GOT3 (cell line): ENCODE measurements around the gene SMIM14.
"Not testable (repeated sequence)": the region's sequence is repeated elsewhere in the genome, so short reads cannot be mapped to it uniquely, and the experiment has no call there.

Source experiments
- DNase-seq: peaks from one replicate; lab custom pipeline; 2025; ENCODE audit warnings: mixed read lengths; lab: John Stamatoyannopoulos, UW

Gene SMIM14

DNA sequence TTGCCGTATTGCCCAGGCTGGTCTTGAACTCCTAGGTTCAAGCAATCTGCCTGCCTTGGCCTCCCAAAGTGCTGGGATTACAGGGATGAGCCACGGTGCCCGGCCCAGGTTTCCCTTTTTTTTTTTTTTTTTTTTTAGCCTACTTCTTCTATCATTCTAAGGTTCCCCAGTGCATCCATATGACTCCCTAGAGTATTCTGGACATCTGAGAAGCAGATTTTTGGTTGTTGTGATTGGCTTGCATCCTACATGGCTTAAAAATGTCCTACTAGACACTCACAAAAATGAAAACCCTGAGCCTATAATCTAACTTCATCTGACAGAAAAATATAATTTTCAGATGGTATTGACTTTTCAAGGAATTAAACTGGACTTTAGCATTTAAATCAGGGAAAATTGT lies 41.7 kb downstream of the SMIM14 start:
- DNase-seq = no peak

DNA sequence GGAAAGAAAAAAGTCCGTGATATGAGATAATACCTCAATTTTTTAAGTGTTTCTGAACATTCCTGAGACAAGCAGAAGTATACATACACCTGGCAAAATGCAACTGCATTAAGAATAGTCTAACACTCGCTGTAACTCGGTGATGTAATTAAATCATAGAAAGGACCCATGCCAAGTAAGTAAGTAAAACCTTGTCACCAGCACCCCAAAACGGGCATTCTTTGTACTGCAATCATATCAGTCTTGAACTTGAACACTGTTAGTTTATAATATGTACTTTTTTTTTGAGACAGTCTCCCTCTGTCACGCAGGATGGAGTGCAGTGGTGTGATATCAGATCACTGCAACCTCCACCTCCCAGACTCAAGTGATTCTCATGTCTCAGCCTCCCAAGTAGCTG lies 47.4 kb downstream of the SMIM14 start:
- no peak for DNase-seq

DNA sequence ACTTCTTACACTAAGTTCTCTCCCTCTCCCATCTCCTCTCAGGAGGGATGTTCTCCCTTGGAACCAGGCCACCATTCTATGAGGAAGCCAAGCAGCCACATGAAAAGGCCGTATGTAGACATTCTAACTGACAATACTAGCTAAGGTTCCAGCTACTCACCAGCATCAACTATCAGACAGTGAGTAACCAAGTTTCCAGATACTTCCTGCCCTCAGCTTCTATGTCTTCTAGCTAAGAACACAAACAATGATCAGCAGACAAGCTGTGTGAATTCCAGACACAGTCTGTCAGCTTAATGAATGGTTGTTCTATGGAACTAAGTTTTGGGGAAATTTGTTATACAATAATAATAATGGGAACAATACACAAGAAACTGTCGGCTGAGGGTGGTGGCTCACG lies 50.8 kb downstream of the SMIM14 start:
- no peak for DNase-seq

DNA sequence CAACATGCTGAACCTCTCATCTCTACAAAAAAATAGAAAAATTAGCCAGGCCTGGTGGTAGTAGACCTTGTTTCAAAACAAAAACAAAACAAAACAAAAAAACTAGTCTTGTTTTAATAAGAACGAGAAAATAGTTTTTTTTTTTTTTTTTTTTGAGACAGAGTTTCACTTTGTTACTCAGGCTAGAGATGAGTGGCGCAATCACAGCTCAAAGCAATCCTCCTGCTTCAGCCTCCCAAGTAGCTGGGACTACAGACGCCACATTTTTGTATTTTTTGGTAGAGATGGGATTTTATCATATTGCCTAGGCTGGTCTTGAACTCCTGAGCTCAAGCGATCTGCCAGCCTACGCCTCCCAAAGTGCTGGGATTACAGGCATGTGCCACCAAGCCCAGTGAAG lies 63.7 kb downstream of the SMIM14 start:
- DNase-seq = no peak

- no peak for DNase-seq
Measured at GRCh38 chr4:39571504-39571903, 67.2 kb downstream of the SMIM14 start.

GRCh38 chr4:39571054-39571453 lies 67.6 kb downstream of the SMIM14 start:
- no peak for DNase-seq

DNA sequence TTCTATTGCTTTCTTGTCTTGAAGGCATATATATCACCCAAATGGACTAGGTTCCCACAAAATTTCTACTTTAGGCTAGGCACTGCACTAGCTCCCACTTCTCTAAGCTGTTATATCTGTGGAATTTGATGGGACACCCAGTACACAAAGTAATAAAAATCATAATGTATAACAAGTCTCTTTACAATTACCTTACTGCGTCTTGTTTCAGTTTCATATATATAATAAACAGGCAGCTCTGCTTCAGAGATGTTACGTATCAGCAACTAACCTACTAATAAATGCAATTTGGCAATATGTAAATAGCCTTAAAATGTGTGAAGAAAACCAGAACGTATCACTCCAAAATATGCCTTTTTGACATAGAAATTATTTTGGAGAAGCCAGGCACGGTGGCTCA lies 69.5 kb downstream of the SMIM14 start:
- DNase-seq = no peak

- DNase-seq = no peak
Measured at GRCh38 chr4:39568805-39569204, 69.9 kb downstream of the SMIM14 start.

DNA sequence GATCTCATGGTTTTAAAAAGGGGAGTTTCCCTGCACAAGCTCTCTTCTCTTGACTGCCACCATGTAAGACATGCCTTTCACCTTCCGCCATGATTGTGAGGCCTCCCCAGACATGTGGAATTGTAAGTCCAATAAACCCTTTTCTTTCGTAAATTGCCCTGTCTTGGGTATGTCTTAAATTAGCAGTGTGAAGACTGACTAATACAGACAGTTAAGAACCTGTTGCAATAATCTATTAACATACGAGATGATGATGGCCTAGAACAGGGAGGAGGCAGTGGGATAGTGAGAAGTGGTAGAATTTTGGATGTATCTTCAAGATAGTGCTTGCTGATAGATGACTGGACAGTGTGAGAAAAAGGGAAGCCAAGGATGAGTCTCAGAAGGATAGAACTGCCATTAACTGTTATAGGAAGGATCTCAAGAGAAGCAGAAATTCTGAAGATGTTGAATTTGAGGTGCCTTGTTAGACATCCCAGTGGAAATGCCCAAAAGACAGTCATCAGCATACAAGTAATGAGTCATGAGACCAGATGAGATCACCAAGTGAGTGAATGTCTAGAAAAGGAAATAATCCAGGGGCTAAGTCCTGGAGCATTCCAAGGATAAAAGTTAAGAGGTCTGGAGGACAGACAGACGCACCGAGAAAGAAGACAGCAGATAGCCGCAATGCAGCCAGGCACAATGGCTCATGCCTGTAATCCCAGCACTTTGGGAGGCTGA lies 72.6 kb downstream of the SMIM14 start:
- no peak for DNase-seq

- no peak for DNase-seq
Measured at GRCh38 chr4:39563346-39563847, 75.3 kb downstream of the SMIM14 start.

- DNase-seq = no peak
Measured at GRCh38 chr4:39562792-39563191, 75.9 kb downstream of the SMIM14 start.

DNA sequence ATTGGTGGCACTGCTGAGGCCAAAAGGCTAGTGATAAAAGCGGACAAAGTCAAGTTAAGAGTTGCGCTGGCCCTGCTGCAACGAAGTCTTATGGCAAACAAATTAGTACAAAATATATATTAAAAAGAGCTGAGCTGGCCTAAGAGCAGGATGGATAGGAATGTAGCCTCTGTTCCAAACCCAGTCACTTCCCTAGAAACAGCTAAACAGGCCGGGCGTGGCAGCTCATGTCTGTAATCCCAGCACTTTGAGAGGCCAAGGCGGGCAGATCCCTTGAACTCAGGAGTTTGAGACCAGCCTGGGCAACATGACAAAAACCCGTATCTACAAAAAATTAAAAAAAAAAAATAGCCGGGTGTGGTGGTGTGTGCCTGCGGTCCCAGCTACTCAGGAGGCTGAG lies 79.0 kb downstream of the SMIM14 start:
- no peak for DNase-seq

DNA sequence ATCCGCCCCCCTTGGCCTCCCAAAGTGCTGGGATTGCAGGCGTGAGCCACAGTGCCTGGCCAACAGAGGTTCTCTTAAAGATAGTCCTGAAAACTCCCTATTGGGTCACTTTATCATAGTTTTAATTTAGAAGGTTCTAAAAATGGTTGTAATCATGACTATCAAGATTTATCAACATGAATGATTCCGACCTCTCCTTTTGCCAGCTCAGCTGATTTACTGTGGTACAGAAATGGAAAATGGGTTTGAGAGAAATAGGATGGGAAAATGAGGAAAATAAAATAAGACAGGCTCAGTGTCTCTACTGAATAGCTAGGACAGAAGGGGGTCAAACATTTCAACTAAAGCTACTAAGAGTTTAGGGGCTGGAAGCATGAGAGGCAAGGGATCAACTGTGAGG lies 83.2 kb downstream of the SMIM14 start:
- DNase-seq = no peak

GRCh38 chr4:39548425-39549067 lies 90.1 kb downstream of the SMIM14 start:
- no peak for DNase-seq

DNA sequence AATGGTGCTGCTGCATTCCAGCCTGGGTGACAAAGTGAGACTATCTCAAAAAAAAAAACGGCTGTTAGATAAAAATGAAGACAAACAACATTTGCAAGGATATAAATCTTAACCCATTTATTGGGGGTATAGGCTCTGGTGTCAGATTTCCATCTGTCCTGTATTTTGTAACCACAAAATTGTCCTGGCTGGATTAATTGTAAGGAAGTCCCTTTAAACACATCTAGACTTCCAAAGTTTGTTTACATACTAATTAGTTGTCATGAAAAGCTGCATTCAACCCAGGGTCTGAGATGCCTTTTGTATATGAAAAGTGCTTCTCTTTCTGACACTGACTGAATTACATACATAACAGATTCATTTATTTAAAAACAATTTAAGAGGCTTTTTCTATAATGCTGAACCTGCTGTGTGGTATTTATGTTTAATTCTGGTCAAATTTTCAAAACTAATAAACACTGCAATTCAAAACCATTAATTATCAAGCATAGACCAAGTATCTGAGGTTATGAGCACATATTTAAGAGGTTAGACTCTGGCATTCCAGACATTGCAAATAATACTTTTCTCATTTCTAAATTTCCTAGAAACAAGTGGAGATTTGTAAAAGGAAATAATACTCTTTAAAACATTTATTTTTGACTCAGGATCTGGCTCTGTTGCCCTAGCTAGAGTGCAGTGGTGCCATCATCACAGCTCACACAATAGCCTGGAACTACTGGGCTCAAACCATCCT lies 93.9 kb downstream of the SMIM14 start:
- no peak for DNase-seq

- not testable (repeated sequence) for DNase-seq
Measured at GRCh38 chr4:39544080-39544479, 94.6 kb downstream of the SMIM14 start.

DNA sequence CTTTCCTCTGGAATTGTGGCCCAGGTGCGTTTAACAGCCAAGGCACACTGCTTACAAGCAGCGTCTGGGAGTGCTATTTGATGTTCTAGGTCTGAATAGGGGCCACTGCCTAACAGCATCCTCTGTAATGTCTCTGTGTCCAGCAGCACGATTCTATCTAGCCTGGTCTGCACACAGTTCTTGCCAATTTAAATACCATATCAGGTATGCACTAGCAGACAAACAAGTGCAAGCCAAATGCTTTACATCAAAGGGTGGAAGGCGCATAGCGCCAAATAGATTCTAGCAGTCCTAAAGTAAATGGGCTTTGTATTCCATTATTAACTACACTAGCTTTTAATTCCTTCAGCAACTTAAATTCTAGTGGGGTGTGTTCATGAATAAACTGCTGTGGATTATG lies 95.6 kb downstream of the SMIM14 start:
- DNase-seq = no peak

GRCh38 chr4:39542611-39543012 lies 96.1 kb downstream of the SMIM14 start:
- no peak for DNase-seq

DNA sequence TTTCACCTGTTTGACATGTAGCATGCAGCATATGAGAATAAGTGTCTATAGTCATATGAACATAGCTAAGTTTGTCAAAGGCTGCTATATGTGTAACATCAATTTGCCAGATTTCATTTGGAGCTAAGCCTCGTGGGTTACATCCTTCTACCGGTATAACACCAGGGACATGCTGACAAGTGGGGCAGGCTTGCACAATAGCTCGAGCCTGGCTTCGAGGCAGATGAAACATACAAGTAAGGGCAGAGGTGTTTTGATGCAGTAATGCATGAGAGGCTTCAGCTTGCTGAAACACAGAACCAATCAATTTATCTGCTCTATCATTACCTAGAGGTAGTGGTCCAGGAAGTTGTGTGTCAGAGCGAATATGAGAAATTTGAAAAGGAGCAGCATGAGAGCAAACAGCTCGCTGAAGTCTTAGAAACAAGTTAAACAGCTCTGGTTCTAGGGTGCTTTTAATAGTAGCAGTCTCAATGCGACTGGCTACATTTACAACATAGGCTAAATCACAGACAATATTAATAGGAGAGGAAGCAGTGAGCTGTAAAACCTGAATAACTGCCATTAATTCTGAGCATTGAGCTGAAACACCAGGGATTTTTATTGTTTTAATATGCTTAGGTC lies 96.6 kb downstream of the SMIM14 start:
- no peak for DNase-seq

- DNase-seq = no peak
Measured at GRCh38 chr4:39539089-39539611, 99.5 kb downstream of the SMIM14 start.

- no peak for DNase-seq
Measured at GRCh38 chr4:39533541-39533940, 105.1 kb downstream of the SMIM14 start.

DNA sequence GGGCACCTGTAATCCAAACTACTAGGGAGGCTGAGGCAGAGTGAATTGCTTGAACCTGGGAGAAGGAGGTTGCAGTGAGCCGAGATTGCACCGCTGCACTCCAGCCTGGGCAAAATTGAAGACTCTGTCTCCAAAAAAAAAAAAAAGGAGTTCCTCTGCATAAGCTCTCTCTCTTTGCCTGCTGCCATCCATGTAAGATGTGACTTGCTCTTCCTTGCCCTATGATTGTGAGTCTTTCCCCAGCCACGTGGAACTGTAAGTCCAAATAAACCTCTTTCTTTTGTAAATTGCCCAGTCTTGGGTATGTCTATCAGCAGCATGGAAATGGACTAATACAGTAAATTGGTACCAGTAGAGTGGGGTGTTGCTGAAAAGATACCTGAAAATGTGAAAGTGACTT lies 106.4 kb downstream of the SMIM14 start:
- not testable (repeated sequence) for DNase-seq
